GM18517 (cell line): Measurements from ENCODE around the gene FBN1.

ENCODE experiments used
- ATAC-seq: cut with Tn5 transposase; IDR thresholded peaks from one replicate; pipeline ENCODE4 v1.9.1; 2021; ENCODE audit warnings: mild to moderate bottlenecking, moderate library complexity; ENCODE audit not compliant: unreplicated experiment

FBN1 gene

DNA sequence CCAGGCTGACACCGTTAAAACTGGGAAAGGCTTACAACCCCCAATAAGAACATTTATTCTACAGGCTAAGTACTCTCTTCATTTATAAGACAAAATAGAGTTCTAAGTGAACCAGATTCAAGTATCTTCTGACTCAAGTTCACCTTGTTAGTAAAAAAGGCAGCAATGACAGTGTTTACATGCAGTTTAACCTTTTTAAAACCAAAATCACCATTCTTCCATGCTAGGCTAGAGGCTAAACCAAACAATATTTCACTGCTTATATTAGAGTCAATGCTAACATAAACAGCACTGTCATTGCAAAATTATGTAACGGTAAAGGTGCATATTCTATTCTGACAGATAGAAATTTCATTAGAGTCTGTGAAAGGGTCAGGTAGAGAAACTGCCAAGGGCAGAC lies 118.0 kb downstream of the FBN1 start:
- no peak for ATAC-seq

- no peak for ATAC-seq
These were observed 122.6 kb downstream of the FBN1 start for GRCh38 chr15:48522911-48523310.

GRCh38 chr15:48522123-48522522 lies 123.4 kb downstream of the FBN1 start:
- no peak for ATAC-seq

GRCh38 chr15:48520376-48521155 lies 124.9 kb downstream of the FBN1 start:
- ATAC-seq: no peak

GRCh38 chr15:48516121-48516520 lies 129.4 kb downstream of the FBN1 start:
- ATAC-seq: no peak

DNA sequence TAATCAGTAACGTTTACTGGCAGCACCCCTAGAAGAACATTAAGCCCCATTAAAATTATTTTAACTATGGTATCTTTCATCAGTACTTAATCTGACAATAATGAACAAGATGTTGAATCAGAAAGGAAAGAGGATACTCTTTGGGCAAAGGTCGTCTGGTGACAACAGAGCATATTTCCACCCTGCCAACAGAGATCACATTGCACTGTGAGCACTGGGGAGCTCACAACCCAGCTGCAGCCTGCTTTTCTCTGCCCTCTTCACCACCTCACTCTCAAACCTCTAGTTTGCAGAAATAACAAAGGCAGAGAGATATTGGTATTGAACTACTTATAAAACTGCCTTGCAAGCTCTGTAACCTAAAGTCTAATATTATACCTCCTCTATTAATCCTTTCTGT lies 130.0 kb downstream of the FBN1 start:
- ATAC-seq: no peak

GRCh38 chr15:48514103-48514816 lies 131.2 kb downstream of the FBN1 start:
- ATAC-seq: no peak

DNA sequence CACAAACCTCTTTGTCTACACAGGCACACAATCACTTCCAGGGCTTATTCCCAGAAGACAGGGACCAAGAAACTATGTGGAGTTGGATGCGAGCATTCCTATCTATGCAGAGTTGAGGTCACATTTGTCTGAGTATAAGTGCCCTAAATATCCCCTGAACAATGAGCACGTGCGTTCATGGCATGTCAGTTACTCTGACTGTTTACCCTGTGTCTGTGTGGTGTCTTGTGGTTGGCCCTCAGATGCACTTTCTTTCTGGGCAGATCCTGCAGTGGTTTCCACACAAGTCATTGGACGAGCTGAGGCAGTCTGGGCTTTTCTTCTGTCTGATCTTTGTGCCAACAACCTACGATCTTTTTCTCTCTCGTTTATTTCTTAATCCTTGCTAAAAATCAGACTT lies 134.5 kb downstream of the FBN1 start:
- ATAC-seq: no peak

- ATAC-seq: peak; percentile 90
These were observed 138.0 kb downstream of the FBN1 start for GRCh38 chr15:48507416-48508065.

GRCh38 chr15:48505067-48505466 lies 140.4 kb downstream of the FBN1 start:
- ATAC-seq: no peak

- peak; percentile 53 for ATAC-seq
These were observed 144.3 kb downstream of the FBN1 start for GRCh38 chr15:48501208-48501607.

GRCh38 chr15:48500595-48500994 lies 144.9 kb downstream of the FBN1 start:
- no peak for ATAC-seq

GRCh38 chr15:48499978-48500377 lies 145.5 kb downstream of the FBN1 start:
- ATAC-seq: no peak

DNA sequence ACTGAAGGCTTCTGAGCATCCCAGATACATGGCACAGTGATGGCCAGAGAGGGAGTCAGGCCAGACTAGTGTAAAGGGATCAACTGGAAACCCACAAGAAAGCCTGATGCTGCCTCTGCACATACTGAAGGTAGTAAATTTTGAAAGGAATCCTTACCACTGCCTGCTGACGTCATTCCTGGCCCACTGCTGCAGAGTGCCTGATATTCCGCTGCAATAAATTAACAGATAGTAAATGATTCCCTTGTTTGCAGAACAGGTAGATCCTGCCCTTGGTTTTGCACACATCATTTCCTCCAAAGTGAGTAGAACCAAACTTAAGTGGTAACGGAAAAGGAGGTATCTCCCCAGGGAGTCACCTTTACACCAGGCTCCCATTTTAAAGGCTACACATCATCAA lies 146.7 kb downstream of the FBN1 start:
- no peak for ATAC-seq

- ATAC-seq: no peak
These were observed 150.9 kb downstream of the FBN1 start for GRCh38 chr15:48494631-48495030.

DNA sequence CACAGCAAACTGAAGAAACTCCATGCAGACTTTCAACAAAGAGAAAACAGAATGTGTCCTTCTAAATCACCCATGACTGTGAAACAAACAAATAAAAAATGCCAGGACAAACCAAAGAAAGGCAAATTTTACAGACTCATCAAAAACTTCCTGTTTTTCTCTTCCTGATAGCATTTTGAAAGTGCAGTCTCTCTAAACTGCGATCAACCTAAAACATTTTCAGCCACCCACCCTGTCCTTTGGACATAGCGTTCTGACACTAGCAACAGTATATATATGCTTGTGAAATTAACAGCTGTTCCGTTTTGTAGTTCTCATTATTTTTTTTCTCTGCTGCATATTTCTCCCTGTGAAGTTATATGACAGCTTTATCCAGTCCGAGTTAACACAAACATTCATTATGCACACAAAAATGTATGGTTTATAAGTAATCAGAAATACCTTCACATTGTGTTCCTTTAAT lies 151.7 kb downstream of the FBN1 start:
- no peak for ATAC-seq

GRCh38 chr15:48493084-48493762 lies 152.3 kb downstream of the FBN1 start:
- no peak for ATAC-seq

GRCh38 chr15:48486228-48486627 lies 159.3 kb downstream of the FBN1 start:
- ATAC-seq: no peak

GRCh38 chr15:48481802-48482201 lies 163.7 kb downstream of the FBN1 start:
- ATAC-seq: no peak

DNA sequence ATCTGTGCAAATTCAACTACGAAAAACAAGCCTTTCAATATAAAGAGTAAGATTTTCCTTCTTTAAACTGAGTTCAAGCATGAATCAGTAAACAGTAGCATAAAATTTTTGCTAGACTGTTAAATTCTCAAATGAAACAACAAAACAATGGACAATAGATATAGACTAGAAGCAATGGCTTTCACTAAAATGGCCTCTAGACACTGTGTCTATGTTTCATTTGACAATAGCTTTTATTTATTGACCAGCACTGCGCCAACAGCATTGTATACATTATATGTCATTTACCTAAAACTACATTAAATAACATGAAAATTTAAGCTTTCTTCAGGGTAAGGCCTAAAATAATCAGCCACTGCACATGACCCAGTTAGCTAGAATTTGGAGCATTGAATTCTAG lies 165.8 kb downstream of the FBN1 start:
- ATAC-seq: no peak

GRCh38 chr15:48478581-48478980 lies 166.9 kb downstream of the FBN1 start:
- ATAC-seq: no peak
